Suprapubic skin (tissue), 4 donors: Measurements from ENCODE around the gene VBP1.

Experiments
- EP300 ChIP-seq: sonication (generic); formaldehyde crosslinking; IDR thresholded peaks from one replicate; pipeline ENCODE4 v1.6.1; 2017; ENCODE audit warnings: antibody characterized with exemption
- POLR2A ChIP-seq, 2 donors: fragments of 450-650 bp; IDR thresholded peaks; one replicate each; pipeline ENCODE4 v1.6.1; 2017; ENCODE audit warnings: antibody characterized with exemption in 2 of 2, mild to moderate bottlenecking in 2 of 2, moderate library complexity in 2 of 2
- POLR2AphosphoS5 ChIP-seq, 3 donors: sonication (generic); formaldehyde crosslinking; IDR thresholded peaks; one replicate each; pipeline ENCODE4 v1.6.1; 2017; ENCODE audit warnings: antibody characterized with exemption in 3 of 3
- TF ChIP-seq, protein P1 (sequence below), 2 donors: fragments of 200-600 bp in 1 of 2; fragments of 450-650 bp in 1 of 2; sonication (generic) in 1 of 2; IDR thresholded peaks; one replicate each; pipeline ENCODE4 v1.5.1; 2016 to 2019; ENCODE audit warnings: antibody characterized with exemption in 2 of 2, mild to moderate bottlenecking in 1 of 2, moderate library complexity in 1 of 2

DNA sequence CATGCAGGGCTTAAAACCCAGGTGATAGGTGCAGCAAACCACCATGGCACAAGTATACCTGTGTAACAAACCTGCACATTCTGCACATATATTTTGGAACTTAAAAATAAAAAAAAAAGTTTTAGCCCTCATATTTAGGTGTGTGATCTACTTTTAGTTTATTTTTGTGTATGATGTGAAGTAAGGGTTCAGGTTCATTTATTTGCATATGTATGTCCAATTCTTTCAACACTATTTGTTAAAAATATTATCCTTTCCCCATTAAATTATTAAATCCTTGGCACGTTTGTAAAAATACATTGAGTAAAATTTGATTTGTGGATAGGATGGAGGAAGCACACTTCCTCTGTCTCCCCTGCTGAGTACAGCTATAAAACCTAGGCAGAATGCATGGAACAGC, 35.1 kb downstream of the VBP1 start:
- TF ChIP-seq, protein P1, sequence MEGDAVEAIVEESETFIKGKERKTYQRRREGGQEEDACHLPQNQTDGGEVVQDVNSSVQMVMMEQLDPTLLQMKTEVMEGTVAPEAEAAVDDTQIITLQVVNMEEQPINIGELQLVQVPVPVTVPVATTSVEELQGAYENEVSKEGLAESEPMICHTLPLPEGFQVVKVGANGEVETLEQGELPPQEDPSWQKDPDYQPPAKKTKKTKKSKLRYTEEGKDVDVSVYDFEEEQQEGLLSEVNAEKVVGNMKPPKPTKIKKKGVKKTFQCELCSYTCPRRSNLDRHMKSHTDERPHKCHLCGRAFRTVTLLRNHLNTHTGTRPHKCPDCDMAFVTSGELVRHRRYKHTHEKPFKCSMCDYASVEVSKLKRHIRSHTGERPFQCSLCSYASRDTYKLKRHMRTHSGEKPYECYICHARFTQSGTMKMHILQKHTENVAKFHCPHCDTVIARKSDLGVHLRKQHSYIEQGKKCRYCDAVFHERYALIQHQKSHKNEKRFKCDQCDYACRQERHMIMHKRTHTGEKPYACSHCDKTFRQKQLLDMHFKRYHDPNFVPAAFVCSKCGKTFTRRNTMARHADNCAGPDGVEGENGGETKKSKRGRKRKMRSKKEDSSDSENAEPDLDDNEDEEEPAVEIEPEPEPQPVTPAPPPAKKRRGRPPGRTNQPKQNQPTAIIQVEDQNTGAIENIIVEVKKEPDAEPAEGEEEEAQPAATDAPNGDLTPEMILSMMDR (IDR thresholded peaks at IDR 0.05) = no peak
- TF ChIP-seq POLR2AphosphoS5 (IDR thresholded peaks at IDR 0.05) (no peak), POLR2A (IDR thresholded peaks at IDR 0.05) (no peak), EP300 (no peak)
